Naive thymus-derived CD8-positive, alpha-beta T cell (primary cell): ENCODE data around the gene CHST11. TPM values are rescaled to one million over a fixed set of nuclear protein-coding genes. Genes with fewer than 3 reads are reported as not detected.

Source experiments
- ATAC-seq, 2 donors: fragments of 150-1000 bp; cut with Tn5 transposase in 1 of 2; sonication (Bioruptor Pico), chemical (Tn5 transposase) in 1 of 2; 1 replicate in 1 of 2; 2 replicates in 1 of 2; pipeline ENCODE4 v1.10.0; 2021; ENCODE audit warnings: mild to moderate bottlenecking in 2 of 2, moderate library complexity in 2 of 2
- POLR2A ChIA-PET: fragments of 350-600 bp; sonication (Branson Sonifier 250); formaldehyde crosslinking; loops from one replicate; lab custom pipeline; 2021; ENCODE audit warnings: antibody characterized with exemption; lab: Charles Lee
- DNase-seq, 10 donors: peaks; one replicate each; pipeline versions ENCODE4 v3.0.0 to v3.0.0-alpha.2; 2020 to 2022
- H3K27ac Mint-ChIP-seq, 10 donors: one replicate each; pipeline ENCODE4 v1.8.0; 2020 to 2022; ENCODE audit warnings: mild to moderate bottlenecking in 10 of 10, mixed read lengths in 10 of 10, moderate library complexity in 4 of 10, inconsistent platforms in 1 of 10
- H3K27me3 Mint-ChIP-seq, 5 donors: one replicate each; pipeline ENCODE4 v1.8.0; 2021 to 2022; ENCODE audit warnings: mixed read lengths in 5 of 5
- H3K36me3 Mint-ChIP-seq, 3 donors: one replicate each; pipeline ENCODE4 v1.8.0; 2020 to 2022; ENCODE audit warnings: mixed read lengths in 3 of 3, mild to moderate bottlenecking in 2 of 3, inconsistent platforms in 1 of 3
- H3K4me1 Mint-ChIP-seq, 4 donors: one replicate each; pipeline ENCODE4 v1.8.0; 2021 to 2022; ENCODE audit warnings: mixed read lengths in 4 of 4
- H3K4me3 Mint-ChIP-seq, 10 donors: one replicate each; pipeline ENCODE4 v1.8.0; 2020 to 2022; ENCODE audit warnings: mild to moderate bottlenecking in 10 of 10, mixed read lengths in 10 of 10, moderate library complexity in 6 of 10, inconsistent platforms in 1 of 10
- H3K9me3 Mint-ChIP-seq, 9 donors: one replicate each; pipeline ENCODE4 v1.8.0; 2020 to 2022; ENCODE audit warnings: mixed read lengths in 9 of 9, mild to moderate bottlenecking in 3 of 9, inconsistent platforms in 1 of 9, moderate library complexity in 1 of 9
- polyA plus RNA-seq, 3 donors: library from polyadenylated mRNA; unstranded; fragments of 300-500 nt; fragmentation: Illumina TruSeq; gene quantifications; one replicate each; pipeline ENCODE4 v1.2.3, GENCODE V29; 2021
- total RNA-seq, 8 experiments: library from RNA in 2 of 8; stranded (reverse) in 2 of 8; gene quantifications; one replicate each; pipeline ENCODE4 v1.2.3 and lab custom pipeline; 2021 to 2026

The CHST11 gene
- total and polyA plus RNA-seq, 5 experiments from 2014 or later: 23.1 to 35.6 (median 26.8) TPM

DNA sequence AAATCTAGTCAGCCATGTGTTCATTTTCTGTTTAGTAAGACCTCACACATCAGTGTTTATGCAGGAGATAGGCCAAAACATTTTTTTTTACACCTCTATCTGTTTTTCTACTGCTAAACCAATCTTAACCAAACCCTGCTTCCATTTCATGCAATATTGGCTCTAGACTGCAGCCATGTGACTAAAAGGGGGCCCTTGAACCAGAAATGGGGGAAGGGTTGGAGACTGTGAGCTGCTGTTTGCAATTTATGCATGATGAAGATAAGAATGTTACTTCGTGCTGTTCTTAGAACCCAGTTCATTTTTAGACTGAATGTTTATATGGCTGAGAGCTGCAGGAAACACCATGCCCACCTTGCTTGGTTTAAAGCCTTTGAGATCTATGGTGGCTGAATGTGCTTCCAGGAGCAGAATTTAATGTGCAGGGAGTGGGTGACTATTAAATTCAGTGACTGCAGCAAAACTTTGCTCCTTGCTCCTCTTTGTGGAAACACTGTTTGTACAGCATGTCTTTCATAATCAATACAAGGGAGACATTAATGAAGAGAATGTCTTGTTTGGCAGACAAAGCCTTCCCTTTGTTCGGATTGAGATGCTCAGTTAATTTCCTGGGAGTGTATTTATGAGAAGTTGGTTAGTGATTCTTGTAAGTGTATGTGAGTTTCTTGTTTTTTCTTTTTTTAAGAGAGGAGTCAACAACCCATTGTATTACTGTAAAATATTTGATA is 53.6 kb downstream of the CHST11 start:
- H3K27me3 Mint-ChIP-seq: no peaks in the 10 kb centered on the region
- peak overlapping the region in 5 of 10 donors; percentile 8 to 56 (median 13) for H3K4me3 Mint-ChIP-seq
- peaks cover 0 to 11% (median 0%) of the 10 kb centered on the region in 9 donors for H3K9me3 Mint-ChIP-seq
- peak overlapping the region in 8 of 10 donors; percentile 1 to 69 (median 30) for H3K27ac Mint-ChIP-seq
- no peak for DNase-seq
- POLR2A ChIA-PET: no interaction called here
- H3K36me3 Mint-ChIP-seq: peaks cover 0 to 8% (median 0%) of the 10 kb centered on the region in 3 donors
- no peak for ATAC-seq
- peaks cover 43 to 81% (median 68%) of the 10 kb centered on the region in 4 donors for H3K4me1 Mint-ChIP-seq

DNA sequence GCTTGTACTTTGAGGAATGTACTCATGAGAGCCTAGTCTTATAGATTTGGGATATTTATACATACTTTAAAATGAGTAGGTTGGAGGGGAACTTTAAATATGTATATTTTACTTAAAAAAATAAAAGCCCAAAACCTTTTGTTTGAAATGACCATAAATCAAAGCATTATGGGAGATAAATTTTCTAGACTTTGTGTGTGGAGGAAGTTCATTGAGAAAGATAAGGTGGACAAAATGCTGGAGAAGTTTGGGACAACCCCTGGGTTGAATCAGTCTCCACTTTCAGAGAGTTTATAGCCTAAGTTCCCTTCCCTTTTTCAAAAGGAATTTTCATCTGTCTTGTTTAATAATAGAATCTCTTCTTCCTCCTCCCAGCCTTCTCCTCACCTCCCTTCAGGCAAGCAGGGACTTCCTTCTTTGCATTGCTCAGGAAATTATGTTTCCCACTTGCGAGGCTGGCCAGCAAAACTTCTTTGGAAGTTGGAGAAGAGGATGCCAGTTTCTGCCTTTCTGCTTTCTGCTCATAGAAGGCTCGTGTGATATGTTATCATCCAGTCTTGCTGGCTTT is 54.2 kb downstream of the CHST11 start:
- Mint-ChIP-seq H3K4me3 (peak overlapping the region in 2 of 10 donors; percentile 42 to 56), H3K36me3 (peaks cover 0 to 8% (median 0%) of the 10 kb centered on the region in 3 donors), H3K27ac (peak overlapping the region in 3 of 10 donors; percentile 18 to 31 (median 19)), H3K4me1 (peaks cover 48 to 83% (median 70%) of the 10 kb centered on the region in 4 donors), H3K27me3 (no peaks in the 10 kb centered on the region), H3K9me3 (peaks cover 0 to 11% (median 0%) of the 10 kb centered on the region in 9 donors)
- ATAC-seq (no peak), DNase-seq (no peak)
- POLR2A ChIA-PET: no interaction called here

- ATAC-seq (no peak), DNase-seq (no peak)
- Mint-ChIP-seq H3K4me3 (no peak overlapping the region), H3K9me3 (peaks cover 0 to 7% (median 0%) of the 10 kb centered on the region in 9 donors), H3K4me1 (peaks cover 45 to 82% (median 68%) of the 10 kb centered on the region in 4 donors), H3K36me3 (peaks cover 0 to 3% (median 0%) of the 10 kb centered on the region in 3 donors), H3K27ac (peak overlapping the region in 2 of 10 donors; percentile 35 to 57), H3K27me3 (no peaks in the 10 kb centered on the region)
- POLR2A ChIA-PET: no interaction called here
These were observed 56.9 kb downstream of the CHST11 start for GRCh38 chr12:104513681-104514080.

DNA sequence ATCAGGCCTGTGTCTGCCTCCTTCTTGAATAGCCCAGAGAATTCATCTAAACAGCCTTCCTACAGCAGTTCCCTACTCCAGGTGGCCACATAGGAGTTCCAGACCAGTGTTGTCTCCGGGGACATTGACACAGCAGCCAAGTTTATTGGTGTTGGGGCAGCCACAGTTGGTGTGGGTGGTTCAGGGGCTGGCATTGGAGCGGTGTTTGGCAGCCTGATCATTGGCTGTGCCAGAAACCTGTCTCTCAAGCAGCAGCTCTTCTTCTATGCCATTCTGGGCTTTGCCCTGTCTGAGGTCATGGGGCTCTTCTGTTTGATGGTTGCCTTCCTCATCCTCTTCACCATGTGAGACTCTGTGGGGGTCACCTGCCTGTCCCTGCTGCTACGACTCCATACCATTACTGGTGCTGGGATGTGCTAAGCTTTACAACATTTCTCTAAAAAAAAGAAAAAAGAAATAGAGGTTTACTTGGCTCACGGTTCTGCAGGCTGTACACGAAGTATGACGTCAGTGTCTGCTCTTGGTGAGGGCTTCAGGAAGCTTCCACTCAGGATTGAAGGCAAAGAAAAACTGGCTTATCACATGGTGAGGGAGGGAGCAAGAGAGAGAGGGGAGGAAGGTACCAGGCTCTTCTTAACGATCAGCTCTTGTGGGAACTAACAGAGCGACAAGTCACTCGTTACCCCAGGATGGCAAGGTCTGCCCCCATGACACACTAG is 57.5 kb downstream of the CHST11 start:
- no peak overlapping the region for H3K4me3 Mint-ChIP-seq
- no peaks in the 10 kb centered on the region for H3K36me3 Mint-ChIP-seq
- H3K9me3 Mint-ChIP-seq: peaks cover 0 to 1% (median 0%) of the 10 kb centered on the region in 9 donors
- H3K27me3 Mint-ChIP-seq: no peaks in the 10 kb centered on the region
- H3K4me1 Mint-ChIP-seq: peaks cover 44 to 82% (median 67%) of the 10 kb centered on the region in 4 donors
- ATAC-seq (no peak), DNase-seq (no peak)
- H3K27ac Mint-ChIP-seq: peak overlapping the region in 3 of 10 donors; percentile 21 to 76 (median 35)
- POLR2A ChIA-PET: no interaction called here

GRCh38 chr12:104515899-104516298 is 59.2 kb downstream of the CHST11 start:
- H3K4me1 Mint-ChIP-seq: peaks cover 41 to 80% (median 65%) of the 10 kb centered on the region in 4 donors
- ATAC-seq: no peak
- H3K27ac Mint-ChIP-seq: peak overlapping the region in 5 of 10 donors; percentile 17 to 80 (median 63)
- POLR2A ChIA-PET: interaction anchor here (0.5 kb wide), 1 partner anchor 49 kb away, joined by 4 read pairs; no protein-coding TSS in a partner anchor
- H3K4me3 Mint-ChIP-seq: no peak overlapping the region
- H3K9me3 Mint-ChIP-seq: no peaks in the 10 kb centered on the region
- DNase-seq: no peak
- no peaks in the 10 kb centered on the region for H3K36me3 Mint-ChIP-seq
- no peaks in the 10 kb centered on the region for H3K27me3 Mint-ChIP-seq

GRCh38 chr12:104516821-104517220 is 60.1 kb downstream of the CHST11 start:
- no peak for DNase-seq
- Mint-ChIP-seq H3K27me3 (no peaks in the 10 kb centered on the region), H3K4me3 (no peak overlapping the region), H3K36me3 (no peaks in the 10 kb centered on the region), H3K4me1 (peaks cover 40 to 81% (median 66%) of the 10 kb centered on the region in 4 donors), H3K9me3 (no peaks in the 10 kb centered on the region), H3K27ac (peak overlapping the region in 1 of 10 donors; percentile 63)
- no peak for ATAC-seq
- POLR2A ChIA-PET: interaction anchor here (0.6 to 1.4 kb wide), 3 partner anchors 43 to 71 kb away, joined by 3 to 4 read pairs (median 3); no protein-coding TSS in a partner anchor

DNA sequence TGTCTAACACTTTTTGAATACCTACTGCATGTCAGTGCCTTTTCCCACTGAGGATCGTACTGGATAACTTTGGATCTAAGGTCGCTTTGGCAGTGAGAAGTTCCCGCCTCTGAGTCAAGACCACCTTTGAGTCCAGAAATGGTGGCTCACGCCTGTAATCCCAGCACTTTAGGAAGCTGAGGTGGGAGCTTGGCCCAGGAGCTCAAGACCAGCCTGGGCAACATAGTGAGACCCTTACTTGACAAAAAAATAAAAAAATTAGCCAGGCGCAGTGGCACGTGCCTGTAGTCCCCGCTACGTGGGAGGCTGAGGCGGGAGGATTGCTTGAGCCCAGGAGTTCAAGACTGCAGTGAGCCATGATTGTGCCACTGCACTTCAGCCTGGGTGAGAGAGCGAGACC is 61.1 kb downstream of the CHST11 start:
- Mint-ChIP-seq H3K27me3 (no peaks in the 10 kb centered on the region), H3K9me3 (no peaks in the 10 kb centered on the region), H3K36me3 (no peaks in the 10 kb centered on the region), H3K27ac (peak overlapping the region in 3 of 10 donors; percentile 54 to 79 (median 54)), H3K4me3 (no peak overlapping the region), H3K4me1 (peaks cover 40 to 86% (median 67%) of the 10 kb centered on the region in 4 donors)
- POLR2A ChIA-PET: interaction anchor here (1.2 to 1.4 kb wide), 2 partner anchors 60 to 70 kb away, joined by 3 to 4 read pairs; no protein-coding TSS in a partner anchor
- ATAC-seq (no peak), DNase-seq (no peak)

DNA sequence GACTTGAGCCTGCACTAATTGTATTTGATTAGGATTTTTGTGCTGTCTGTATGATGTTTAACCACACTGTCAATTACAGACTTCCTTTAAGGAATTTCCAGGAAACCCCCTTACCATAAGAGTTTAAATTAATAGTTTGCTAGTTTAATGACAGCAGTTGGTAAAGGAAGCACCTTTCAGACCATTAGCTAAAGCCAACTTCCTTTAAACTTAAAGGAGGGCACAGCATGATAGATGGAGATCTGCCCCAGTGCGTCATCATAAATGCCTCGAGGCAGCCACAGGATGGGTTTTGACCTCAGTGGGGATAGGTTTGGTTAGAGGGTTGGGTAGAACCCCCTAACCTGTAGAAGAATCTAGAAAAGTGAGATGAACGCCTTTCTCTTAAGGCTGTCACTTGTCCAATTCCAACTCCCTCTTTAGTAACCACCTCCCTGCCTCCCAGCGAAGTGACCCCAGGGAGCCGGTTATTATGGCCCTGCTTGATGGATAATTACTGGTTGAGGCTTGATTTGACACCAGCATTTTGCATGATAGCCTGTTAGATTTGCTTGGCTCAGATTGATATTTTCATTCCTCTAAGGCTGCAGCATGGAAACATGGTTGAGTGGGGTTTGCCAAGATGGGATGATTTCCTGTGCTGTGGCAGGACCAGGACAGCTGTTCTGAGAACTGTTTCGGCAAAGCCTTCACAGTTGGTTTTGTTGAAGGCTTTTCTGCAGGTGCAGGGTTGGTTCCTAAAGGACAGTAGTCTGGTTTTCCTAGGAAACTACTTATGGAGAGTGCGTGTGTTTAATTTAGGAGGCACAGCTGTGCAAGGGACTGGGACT is 62.7 kb downstream of the CHST11 start:
- DNase-seq (peak in 7 of 10 donors; percentile 40 to 66 (median 57)), ATAC-seq (peak; percentile 78 to 98)
- Mint-ChIP-seq H3K9me3 (no peaks in the 10 kb centered on the region), H3K4me1 (peaks cover 42 to 96% (median 75%) of the 10 kb centered on the region in 4 donors), H3K4me3 (peak overlapping the region in 4 of 10 donors; percentile 19 to 37 (median 30)), H3K27ac (peak overlapping the region in 9 of 10 donors; percentile 8 to 89 (median 52)), H3K27me3 (no peaks in the 10 kb centered on the region), H3K36me3 (no peaks in the 10 kb centered on the region)
- POLR2A ChIA-PET: no interaction called here

DNA sequence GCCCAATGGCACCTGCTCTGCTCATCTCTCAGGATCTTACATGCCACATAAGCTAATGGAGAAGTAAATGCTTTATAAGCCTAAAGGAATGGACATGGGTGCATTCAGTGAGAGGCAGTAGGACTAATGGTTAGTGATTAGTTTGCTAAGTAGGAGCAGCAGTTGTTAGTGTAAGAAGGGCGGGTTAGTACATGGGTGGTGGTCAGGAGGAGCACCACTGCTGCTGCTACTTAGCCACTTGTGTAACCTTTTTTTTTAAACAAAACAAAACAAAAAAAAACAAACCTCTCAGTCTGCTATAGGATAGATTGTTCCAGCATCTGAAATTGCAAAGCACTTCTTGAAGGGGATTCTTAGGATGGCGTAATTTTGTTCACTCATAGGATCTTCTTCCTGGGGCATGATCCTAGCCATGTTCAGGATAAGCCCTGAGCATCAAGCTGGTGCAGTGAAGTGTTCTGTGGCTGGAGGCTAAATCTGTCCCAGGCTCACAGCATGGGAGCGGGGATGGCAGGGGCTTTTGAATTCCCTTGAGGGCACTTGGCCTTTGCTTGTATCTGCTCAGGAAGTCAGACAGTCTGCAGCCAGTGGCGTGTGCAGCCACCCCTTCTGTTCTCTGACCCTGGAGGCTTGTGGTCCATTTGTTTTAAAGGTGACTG is 63.6 kb downstream of the CHST11 start:
- Mint-ChIP-seq H3K27ac (peak overlapping the region in 3 of 10 donors; percentile 1 to 60 (median 53)), H3K4me3 (peak overlapping the region in 1 of 10 donors; percentile 77)
- POLR2A ChIA-PET: no interaction called here

DNA sequence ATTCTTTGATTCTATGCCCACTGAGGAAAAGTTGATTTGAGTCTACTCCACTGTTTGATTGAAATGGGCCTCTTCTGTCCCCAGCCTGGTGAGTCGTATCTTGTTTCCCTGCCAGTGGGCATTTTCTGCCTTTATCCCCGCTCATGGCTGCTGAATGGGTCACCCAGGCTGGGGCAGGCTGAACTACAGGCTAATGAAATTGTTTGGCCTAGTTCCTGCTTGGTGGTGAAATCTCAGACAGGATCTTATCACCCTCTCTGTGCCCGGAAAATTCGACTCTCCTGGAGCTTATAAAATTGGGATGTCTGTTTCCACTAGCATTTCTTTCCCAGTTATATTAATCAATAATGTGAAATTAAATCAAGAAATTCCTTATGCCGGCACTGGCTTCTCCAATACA is 65.0 kb downstream of the CHST11 start:
- no peaks in the 10 kb centered on the region for H3K9me3 Mint-ChIP-seq

More for the DNA sequence above, 63.6 kb downstream of the CHST11 start:
- H3K4me1 Mint-ChIP-seq: peaks cover 41 to 98% (median 74%) of the 10 kb centered on the region in 4 donors
- ATAC-seq (peak in 1 of 2 donors; percentile 29), DNase-seq (peak in 1 of 10 donors; percentile 37)
- no peaks in the 10 kb centered on the region for H3K27me3 Mint-ChIP-seq
- no peaks in the 10 kb centered on the region for H3K9me3 Mint-ChIP-seq
- peaks cover 0 to 1% (median 0%) of the 10 kb centered on the region in 3 donors for H3K36me3 Mint-ChIP-seq

More for the DNA sequence above, 65.0 kb downstream of the CHST11 start:
- Mint-ChIP-seq H3K27ac (peak overlapping the region in 1 of 10 donors; percentile 39), H3K4me3 (no peak overlapping the region), H3K4me1 (peaks cover 36 to 97% (median 69%) of the 10 kb centered on the region in 4 donors), H3K36me3 (peaks cover 0 to 2% (median 0%) of the 10 kb centered on the region in 3 donors), H3K27me3 (no peaks in the 10 kb centered on the region)
- DNase-seq (no peak), ATAC-seq (no peak)
- POLR2A ChIA-PET: no interaction called here
